NCI-H187 (cell line): Measurements from ENCODE around the gene MCF2L.
A peak's percentile ranks its signal among the peaks of the same experiment; 100 is the strongest.

Source experiments
- DNase-seq, 2 experiments: peaks; one replicate each; lab custom pipeline; 2025; lab: John Stamatoyannopoulos, UW

Gene MCF2L

DNA sequence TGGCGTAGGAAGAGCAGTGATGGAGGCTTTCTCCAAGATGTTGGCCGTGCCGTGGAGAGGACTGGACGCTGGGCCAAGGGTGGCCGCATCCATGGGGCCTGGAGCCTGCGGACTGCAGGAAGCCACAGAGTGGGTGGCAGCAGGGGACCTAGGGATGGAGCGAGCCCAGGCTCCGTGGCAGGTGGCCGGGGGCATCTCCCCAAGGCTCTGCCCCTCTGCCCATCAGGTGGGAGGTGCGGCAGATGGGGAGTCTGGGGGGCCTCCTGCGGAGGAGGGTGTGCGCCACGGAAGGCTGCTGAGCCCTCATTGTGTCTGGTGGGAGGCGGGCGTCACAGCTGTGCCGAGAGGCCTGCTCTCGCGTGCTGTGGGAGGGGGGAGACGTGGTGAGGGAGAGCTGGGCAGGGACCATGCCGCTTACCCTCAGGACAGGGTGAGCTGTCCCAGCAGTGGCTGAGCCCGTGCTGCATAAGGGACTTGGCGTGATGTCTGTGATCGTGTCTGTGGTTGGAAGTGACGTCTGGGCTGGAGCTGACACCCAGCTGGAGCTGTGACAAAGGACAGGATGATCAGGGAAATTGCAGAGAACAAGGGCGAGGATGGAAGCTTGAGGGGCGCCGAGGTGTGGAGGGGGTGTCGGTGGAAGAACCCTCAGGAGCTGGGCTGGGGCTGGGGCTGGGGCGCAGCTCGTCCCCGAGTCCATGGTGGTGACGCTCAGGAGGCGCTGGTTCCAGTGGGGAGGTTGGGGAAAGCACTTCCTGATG is 13.4 kb downstream of the MCF2L start:
- no peak for DNase-seq

- DNase-seq = no peak
Observed at GRCh38 chr13:112983042-112983305, 14.0 kb downstream of the MCF2L start.

DNA sequence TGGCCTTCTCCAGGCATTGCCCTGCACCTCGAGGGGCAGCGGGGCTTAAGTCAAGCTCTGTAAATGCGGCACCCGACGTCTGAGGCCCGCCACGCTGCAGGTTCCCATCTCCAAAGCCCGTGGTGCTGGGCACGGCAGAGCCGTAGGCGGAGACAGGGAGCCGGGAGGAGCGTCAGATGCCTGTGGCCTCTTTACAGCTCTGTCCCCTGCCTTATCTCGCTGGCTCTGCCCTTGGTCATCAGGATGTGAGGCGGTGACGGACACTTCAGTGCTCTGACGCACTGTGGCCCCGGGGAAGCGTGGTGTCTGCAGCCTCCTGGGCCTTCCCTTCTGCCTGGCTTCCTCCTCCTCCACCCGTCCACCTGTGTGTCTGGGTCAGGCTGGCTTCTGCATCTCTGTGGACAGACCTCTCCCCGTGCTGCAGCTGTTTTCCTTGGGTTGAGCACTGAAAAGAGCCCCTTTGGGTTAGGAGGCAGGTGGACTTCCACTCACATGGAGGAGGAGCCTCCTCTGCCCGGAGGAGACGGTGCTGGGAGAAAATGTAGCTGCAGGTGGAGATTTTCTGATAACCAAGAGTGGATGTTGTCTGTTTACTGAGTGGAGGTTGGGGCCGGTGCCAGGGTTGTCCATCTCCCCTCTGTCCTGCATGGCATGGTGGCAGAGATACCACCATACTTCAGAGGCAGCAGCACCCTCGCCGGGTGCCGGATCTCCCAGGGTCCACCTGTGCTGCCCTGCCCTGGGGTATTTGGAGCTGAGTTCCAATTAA is 14.6 kb downstream of the MCF2L start:
- peak in 1 of 2 experiments; percentile 22 for DNase-seq

DNA sequence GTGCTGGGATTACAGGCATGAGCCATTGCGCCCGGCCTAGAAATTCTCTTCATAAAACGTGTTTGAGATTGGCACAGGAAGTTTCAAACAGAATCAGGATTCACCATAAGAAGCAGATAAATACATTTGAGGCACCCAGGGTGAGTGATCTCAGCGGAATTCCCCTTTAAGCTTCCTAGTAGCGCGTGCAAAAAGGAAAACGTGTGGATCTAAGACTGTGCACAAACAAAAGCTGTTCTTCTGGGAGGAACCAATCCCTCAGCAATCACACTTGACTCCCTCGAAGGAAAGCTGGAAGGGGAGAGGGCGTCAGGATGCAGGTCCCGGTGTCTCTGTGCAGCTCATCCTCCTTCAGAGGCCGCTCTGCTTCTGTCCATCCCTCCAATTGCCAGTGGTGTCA is 15.5 kb downstream of the MCF2L start:
- DNase-seq = no peak

DNA sequence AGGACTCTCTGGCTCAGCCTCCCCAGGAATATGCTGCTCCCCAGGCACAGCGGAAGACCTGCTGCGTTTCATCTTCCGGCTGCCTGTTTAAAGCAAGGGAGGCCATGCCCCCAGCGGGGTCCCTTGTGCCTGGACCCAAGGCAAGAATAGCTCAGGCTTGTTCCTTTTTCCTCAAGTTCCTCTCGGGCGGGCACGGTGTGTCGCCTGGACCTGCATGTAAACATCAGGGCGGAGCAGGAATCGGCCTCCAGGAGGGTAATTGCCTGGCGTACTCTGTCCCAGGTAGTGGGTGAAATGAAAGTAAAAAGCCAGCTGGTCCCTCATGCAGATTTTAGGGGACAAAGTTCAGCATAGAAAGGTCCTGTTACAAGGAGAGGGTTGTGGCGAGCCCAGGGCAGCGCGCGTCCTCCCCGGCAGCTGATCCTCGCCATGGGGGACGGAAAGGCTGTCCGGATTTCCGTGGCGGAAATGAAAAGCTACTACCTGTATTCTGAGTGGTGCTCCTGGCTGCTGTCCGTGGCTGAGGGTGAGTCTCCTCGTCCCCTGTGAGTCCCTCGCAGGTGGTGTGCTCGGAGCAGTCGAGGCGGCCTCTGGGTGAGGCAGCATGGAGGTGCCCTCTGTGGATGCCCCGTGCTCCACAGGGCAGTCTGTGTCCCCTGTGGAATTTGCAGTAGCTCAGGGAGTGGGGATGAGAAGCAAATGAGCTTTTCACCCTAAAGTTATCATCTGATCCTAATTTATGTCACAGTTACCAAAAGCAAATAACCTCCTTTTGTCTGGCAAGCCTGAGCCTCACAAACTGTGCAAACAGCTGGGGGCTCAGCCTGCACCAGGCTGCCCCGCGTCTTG is 16.2 kb downstream of the MCF2L start:
- DNase-seq = no peak

DNA sequence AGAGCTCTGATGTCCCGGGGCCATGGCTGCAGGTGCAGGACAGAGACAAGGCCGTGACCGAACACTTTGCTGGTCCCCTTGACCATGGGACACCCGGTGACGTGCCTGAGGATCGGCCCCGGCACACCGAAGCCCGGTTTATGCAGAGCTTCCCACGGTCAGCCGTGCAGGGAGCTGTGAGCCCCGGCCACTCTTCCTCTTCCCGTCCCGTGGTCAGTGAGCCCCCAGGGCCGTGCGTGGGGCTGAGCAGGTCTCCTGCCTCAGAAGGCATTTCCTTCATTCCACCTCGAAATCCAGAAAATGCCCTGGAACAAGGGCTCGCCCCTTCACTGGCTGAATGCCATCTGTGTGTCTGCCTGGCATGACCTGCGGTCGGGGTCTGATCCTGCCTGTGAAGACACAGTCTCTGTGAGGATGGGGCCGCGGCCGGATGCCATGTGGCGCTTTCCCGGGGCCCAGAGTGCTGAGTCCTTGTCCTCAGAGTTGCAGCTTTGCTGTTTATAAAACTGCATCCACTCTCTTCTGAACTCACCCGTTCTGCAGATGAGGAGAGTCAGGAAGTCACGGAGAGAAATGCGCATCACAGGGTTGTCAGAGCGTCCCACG is 16.9 kb downstream of the MCF2L start:
- DNase-seq = no peak

DNA sequence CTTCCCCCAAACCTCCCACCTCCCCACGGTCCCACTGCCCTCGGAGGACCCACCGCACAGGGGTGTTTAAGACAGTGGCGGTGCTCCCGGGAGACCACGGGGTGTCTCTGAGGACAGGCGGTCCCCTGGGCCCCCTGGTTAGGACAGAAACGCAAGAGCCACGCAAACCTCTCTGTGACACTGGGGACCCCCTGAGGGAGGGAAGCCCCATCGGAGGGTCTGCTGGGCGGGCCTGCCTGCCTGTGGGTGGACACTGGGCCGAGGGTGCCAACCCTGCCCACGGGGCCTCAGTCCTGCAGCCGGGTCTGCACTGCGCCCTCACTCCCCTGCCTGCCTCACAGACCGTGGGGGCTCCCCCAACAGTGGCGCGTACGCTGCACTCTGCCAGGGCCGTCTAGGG is 17.5 kb downstream of the MCF2L start:
- DNase-seq = no peak

- no peak for DNase-seq
Observed at GRCh38 chr13:112986946-112987681, 18.1 kb downstream of the MCF2L start.

GRCh38 chr13:112987682-112988024 is 18.6 kb downstream of the MCF2L start:
- DNase-seq = no peak

GRCh38 chr13:112990783-112991182 is 21.8 kb downstream of the MCF2L start:
- peak; percentile 87 to 94 for DNase-seq

DNA sequence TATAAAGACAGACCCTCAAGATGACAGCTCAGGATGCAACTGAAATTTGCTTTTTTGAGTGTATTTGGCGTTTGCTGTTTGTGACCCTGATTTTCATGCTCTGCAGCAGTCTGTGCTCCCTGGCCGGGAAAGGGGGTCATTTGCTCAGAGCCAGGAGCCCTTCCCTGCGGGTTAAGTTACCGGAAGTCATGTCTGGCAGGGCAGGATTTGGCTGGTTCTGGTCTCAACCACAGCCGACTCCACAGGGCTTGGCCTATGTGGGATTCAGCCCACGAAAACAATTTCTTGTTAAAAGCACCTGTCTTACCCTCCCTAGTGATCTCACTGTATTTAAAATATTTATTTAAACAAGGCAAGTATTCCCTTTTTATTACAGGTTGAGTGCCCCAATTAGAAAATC is 22.6 kb downstream of the MCF2L start:
- no peak for DNase-seq

GRCh38 chr13:112992931-112993680 is 24.1 kb downstream of the MCF2L start:
- no peak for DNase-seq

DNA sequence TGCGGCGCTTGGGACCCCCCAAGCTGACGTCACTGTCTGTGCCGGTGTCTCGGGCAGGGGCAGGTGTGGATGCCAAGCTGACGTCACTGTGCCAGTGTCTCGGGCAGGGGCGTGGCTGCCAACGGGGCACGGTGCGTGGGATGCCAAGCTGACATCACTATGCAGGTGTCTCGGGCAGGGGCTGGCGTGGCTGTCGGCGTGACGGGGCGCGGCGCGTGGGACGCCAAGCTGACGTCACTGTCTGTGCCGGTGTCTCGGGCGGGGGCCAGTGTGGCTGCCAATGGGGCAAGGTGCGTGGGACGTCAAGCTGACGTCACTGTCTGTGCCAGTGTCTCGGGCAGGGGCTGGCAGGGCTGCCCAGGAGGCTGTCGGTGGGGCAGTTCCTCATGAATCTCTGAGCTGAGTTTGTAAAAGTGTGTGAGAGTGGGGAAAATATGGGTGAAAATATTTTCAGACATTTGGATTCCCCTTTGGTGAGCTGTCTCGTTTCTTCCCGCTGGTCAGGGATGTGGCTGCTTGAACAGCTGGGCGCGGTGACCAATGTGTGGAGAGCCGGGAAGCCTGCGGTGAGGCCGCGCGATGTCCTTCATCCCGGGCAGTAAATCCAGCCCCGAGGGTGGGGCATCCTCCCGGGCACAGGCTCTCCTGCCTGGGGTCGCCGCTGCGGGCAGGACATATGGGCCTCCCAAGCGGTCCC is 25.2 kb downstream of the MCF2L start:
- DNase-seq = no peak

DNA sequence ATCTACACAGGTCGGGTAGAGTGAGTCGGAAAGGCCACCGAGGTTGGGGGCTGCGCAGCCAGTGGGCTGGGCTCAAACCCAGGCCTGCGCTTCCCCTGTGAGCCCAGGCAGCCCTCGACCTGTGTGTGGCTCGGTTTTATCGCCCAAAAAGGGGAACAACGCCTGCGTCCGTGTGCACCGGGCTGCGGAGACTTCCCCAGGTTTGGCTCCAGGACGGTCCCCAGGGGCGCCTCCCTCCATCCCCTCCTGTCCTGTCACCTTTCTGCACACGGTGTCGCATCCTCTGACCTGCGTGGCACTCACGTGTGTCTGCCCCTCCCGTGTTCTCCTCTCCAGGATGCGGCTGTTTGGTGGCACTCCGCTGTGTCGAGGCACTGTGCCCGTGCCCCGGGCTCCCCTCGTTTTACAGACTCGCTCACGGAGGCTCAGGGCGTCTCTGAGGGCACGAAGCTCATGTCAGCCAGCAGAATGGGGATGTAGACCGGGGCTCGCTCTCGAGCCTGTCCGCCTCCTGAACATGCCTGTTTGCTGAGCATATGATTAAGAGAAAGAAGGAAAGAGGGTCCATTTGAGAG is 25.9 kb downstream of the MCF2L start:
- no peak for DNase-seq

GRCh38 chr13:112995395-112996191 is 26.6 kb downstream of the MCF2L start:
- peak; percentile 79 to 82 for DNase-seq

GRCh38 chr13:112996671-112997091 is 27.7 kb downstream of the MCF2L start:
- DNase-seq = no peak

DNA sequence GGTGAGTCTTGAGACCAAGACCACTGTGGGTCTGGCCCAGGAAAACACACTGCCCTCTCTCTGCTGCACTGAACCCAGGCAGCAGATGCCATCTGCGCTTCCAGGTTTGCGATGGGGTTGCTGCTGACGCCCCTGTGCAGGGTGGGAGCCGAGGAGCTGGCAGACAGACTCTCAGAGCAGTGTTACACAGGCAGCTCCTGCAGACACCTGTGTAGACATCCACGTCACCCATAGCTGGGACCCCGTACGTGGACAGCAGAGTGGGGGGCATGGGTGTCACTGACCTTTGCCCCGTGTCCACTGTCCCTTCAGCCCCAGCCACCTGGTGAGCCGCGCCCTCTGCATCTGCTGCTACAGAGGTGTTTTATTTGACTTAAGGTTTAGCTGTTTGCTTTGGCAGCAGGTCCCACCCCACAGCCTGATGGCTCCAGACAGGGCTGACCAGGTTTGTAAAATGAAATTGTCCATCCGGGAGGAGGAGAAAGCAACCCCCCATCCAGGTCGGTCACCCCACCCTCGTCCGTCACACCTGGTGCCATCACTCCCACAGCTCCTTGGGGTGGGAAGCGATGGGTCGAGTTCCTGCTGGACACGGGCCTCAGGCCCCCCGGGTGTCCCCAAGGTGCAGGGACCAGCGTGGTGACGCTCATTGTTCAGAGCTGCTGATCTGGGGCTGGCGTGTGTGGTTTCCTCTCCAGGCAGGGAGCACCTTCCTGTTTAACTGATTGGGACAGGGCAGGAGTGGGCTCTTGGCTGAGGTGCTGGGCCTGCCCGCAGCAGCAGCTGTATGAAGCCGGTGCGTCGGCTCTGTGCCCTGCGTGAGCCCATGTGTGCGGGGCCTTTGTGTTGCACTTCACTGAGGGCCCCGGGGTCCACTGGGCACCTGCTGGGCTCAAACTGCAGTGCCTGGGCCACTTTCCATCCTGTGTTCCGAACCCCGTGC is 28.4 kb downstream of the MCF2L start:
- no peak for DNase-seq
